Suprapubic skin (tissue), 3 donors: Measurements from ENCODE around the gene ADA.

Experiments used
- POLR2AphosphoS5 ChIP-seq, 3 donors: sonication (generic); formaldehyde crosslinking; IDR thresholded peaks; one replicate each; pipeline ENCODE4 v1.6.1; 2017; ENCODE audit warnings: antibody characterized with exemption in 3 of 3
- TF ChIP-seq, protein P1 (sequence below), 2 donors: fragments of 200-600 bp in 1 of 2; fragments of 450-650 bp in 1 of 2; sonication (generic) in 1 of 2; IDR thresholded peaks; one replicate each; pipeline ENCODE4 v1.5.1; 2016 to 2019; ENCODE audit warnings: antibody characterized with exemption in 2 of 2, mild to moderate bottlenecking in 1 of 2, moderate library complexity in 1 of 2

- TF ChIP-seq, protein P1, sequence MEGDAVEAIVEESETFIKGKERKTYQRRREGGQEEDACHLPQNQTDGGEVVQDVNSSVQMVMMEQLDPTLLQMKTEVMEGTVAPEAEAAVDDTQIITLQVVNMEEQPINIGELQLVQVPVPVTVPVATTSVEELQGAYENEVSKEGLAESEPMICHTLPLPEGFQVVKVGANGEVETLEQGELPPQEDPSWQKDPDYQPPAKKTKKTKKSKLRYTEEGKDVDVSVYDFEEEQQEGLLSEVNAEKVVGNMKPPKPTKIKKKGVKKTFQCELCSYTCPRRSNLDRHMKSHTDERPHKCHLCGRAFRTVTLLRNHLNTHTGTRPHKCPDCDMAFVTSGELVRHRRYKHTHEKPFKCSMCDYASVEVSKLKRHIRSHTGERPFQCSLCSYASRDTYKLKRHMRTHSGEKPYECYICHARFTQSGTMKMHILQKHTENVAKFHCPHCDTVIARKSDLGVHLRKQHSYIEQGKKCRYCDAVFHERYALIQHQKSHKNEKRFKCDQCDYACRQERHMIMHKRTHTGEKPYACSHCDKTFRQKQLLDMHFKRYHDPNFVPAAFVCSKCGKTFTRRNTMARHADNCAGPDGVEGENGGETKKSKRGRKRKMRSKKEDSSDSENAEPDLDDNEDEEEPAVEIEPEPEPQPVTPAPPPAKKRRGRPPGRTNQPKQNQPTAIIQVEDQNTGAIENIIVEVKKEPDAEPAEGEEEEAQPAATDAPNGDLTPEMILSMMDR (IDR thresholded peaks at IDR 0.05), result no peak
- no peak for TF ChIP-seq POLR2AphosphoS5 (IDR thresholded peaks at IDR 0.05)
These were observed 52.8 kb downstream of the ADA start for GRCh38 chr20:44598423-44599305.
